ENCODE data around the gene HNRNPK. TPM values are rescaled to one million over a fixed set of nuclear protein-coding genes. Genes with fewer than 3 reads are reported as not detected.

The HNRNPK gene
- total RNA-seq, result 261 TPM
- long read RNA-seq, partial matches to known transcripts, result 16 of 192 reads
- long read RNA-seq, other reads (novel, unspliced or antisense), result 174 of 192 reads

DNA sequence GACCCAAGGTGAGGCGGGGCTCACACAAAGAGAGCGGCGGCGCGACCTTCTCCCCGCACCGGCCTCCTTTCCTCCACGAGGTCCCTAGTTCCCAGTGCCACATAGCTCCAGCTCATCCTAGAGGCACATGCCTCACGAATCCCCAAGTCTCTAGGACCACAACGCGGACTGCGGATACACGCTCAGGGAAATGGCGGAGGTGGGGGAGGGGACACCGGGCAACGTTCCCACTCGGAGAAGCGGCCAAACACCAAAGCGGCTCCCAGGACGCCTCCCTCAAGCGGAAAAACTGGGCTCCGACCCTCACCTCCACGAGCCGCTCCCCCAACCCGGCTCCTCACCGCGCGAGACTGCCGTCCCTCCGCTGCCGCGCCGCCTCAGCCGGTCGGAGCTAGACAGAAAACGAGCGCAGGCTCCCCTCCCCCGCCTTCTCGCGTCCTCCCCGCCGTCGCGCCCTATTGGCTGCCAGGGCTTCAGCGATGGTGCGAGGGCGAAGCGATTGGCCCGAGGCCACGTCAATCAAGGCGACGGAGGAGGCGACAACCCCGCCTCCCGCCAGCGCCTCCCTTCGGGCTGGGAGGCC is at the start of gene HNRNPK:
TSS of gene HNRNPK (minus strand) at position 404 of the 583 bp plus-strand sequence. CDS start 1,963 bp downstream, outside the sequence.
- Histone ChIP-seq H3K27ac (replicated peaks) (peak within 1 kb of the TSS; percentile 98), H3K4me1 (peaks cover 78% of the 10 kb centered on the region), H3K9me3 (replicated peaks) (no peaks in the 10 kb centered on the region), H3K36me3 (peaks cover 30% of the 10 kb centered on the region), H3K4me3 (peak within 1 kb of the TSS; percentile 97), H3K27me3 (ENCODE audit: low read depth) (no peaks in the 10 kb centered on the region)
- peak; percentile 100 for DNase-seq
- TF ChIP-seq, protein P1, sequence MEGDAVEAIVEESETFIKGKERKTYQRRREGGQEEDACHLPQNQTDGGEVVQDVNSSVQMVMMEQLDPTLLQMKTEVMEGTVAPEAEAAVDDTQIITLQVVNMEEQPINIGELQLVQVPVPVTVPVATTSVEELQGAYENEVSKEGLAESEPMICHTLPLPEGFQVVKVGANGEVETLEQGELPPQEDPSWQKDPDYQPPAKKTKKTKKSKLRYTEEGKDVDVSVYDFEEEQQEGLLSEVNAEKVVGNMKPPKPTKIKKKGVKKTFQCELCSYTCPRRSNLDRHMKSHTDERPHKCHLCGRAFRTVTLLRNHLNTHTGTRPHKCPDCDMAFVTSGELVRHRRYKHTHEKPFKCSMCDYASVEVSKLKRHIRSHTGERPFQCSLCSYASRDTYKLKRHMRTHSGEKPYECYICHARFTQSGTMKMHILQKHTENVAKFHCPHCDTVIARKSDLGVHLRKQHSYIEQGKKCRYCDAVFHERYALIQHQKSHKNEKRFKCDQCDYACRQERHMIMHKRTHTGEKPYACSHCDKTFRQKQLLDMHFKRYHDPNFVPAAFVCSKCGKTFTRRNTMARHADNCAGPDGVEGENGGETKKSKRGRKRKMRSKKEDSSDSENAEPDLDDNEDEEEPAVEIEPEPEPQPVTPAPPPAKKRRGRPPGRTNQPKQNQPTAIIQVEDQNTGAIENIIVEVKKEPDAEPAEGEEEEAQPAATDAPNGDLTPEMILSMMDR (IDR thresholded peaks at IDR 0.05; ENCODE audit: borderline replicate concordance), result no peak
- intact Hi-C loops (cut with micrococcal nuclease), result no loop called here

DNA sequence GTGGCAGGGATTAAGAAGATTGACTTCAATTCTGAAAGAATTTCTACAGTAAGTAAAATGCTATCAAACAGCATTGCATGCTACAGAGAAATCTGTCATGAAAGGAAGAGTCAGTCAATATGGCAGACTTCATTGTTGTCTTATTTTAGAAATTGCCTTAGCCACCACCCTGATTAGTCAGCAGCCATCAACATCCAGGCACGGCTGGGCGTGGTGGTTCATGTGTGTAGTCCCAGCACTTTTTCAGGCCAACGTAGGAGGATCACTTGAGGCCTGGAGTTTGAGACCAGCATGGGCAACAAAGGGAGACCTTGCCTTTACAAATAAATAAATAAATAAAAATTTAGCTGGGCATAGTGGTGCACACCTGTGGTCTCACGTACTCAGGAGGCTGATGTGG is 47.2 kb upstream of the HNRNPK start:
- TF ChIP-seq, protein P1 (IDR thresholded peaks at IDR 0.05; ENCODE audit: borderline replicate concordance), result no peak
- Histone ChIP-seq H3K27ac (replicated peaks) (no peak overlapping the region), H3K27me3 (ENCODE audit: low read depth) (no peaks in the 10 kb centered on the region), H3K36me3 (no peaks in the 10 kb centered on the region), H3K4me3 (no peak overlapping the region), H3K4me1 (no peaks in the 10 kb centered on the region), H3K9me3 (replicated peaks) (no peaks in the 10 kb centered on the region)
- intact Hi-C loops (cut with micrococcal nuclease), result no loop called here
- no peak for DNase-seq

DNA sequence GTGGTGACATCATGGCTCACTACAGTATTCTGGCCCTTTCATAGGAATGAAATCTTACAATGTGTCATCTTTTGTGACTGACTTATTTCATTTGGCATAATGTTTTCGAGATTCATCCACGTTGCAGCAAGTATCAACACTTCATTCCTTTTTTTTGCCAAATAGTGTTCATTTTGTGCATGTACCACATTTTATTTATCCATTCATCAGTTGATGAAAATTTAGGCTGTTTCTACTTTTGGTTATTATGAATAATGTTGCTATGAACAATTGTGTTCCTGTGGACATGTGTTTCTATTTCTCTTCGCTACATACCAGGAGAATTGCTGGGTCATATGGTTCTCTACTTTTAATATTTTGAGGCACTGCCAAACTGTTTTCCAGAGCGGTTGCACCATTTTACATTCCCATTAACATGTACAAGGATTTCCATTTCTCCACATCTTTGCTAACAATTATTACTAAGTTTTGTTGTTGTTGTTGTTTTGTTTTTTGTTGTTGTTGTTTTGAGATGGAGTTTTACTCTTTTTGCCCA is 44.1 kb upstream of the HNRNPK start:
- TF ChIP-seq, protein P1 (IDR thresholded peaks at IDR 0.05; ENCODE audit: borderline replicate concordance), result no peak

DNA sequence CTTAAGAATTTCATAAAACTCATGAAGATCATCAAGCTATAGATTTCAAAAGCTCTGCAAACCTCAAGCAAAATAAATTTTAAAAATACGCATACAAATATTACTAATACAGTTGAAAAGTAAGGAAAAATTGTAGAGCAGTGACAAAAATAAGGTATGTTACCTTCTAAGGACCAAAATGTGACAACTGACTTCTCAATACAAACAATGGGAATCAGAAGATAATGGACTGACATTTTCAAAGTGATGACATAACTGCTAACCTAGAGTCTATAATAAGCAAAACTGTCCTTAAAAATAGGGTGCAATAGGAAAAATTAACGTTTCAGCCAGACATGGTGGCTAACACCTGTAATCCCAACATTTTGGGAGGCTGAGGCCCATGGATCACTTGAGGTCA is 27.6 kb upstream of the HNRNPK start:
- no peaks in the 10 kb centered on the region for H3K27me3 ChIP-seq (ENCODE audit: low read depth)
- no peaks in the 10 kb centered on the region for H3K9me3 ChIP-seq (replicated peaks)

More for the DNA sequence above, 44.1 kb upstream of the HNRNPK start:
- no peak for DNase-seq
- H3K27me3 ChIP-seq (ENCODE audit: low read depth), result no peaks in the 10 kb centered on the region
- H3K36me3 ChIP-seq, result no peaks in the 10 kb centered on the region
- intact Hi-C loops (cut with micrococcal nuclease), result no loop called here
- H3K4me1 ChIP-seq, result no peaks in the 10 kb centered on the region
- no peaks in the 10 kb centered on the region for H3K9me3 ChIP-seq (replicated peaks)
- H3K27ac ChIP-seq (replicated peaks), result no peak overlapping the region
- H3K4me3 ChIP-seq, result no peak overlapping the region

DNA sequence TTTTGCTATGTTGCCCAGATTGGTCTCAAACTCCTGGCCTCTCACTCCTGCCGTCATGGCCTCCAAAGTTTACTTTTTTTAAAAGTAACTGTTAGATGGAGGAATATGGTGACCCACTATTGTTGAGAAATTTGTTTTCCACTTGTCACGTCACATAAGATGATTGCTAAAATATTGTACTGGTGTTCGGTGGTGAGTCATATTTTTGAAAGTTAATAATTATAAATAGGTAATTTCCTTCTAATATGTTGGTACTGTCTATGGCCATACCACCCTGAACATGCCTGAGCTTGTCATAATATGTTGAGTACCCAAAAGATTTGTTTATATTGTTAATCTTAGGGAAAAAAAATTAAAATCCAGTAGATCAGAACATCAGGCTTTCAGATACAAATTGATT is 23.2 kb upstream of the HNRNPK start:
- Histone ChIP-seq H3K4me3 (no peak overlapping the region), H3K4me1 (peaks cover 4% of the 10 kb centered on the region), H3K9me3 (replicated peaks) (no peaks in the 10 kb centered on the region), H3K27ac (replicated peaks) (no peak overlapping the region), H3K36me3 (peaks cover 7% of the 10 kb centered on the region), H3K27me3 (ENCODE audit: low read depth) (no peaks in the 10 kb centered on the region)
- DNase-seq, result no peak
- intact Hi-C loops (cut with micrococcal nuclease), result no loop called here
- TF ChIP-seq, protein P1 (IDR thresholded peaks at IDR 0.05; ENCODE audit: borderline replicate concordance), result no peak

More for the DNA sequence above, 27.6 kb upstream of the HNRNPK start:
- TF ChIP-seq, protein P1 (IDR thresholded peaks at IDR 0.05; ENCODE audit: borderline replicate concordance), result no peak
- intact Hi-C loops (cut with micrococcal nuclease), result no loop called here
- Histone ChIP-seq H3K4me1 (no peaks in the 10 kb centered on the region), H3K36me3 (no peaks in the 10 kb centered on the region), H3K27ac (replicated peaks) (no peak overlapping the region), H3K4me3 (no peak overlapping the region)
- DNase-seq, result no peak

All from left ventricle myocardium inferior (tissue), 1 donor.